HUDEP-2 (cell line): ENCODE results near the gene ABCD4.

Source experiments
- DNase-seq, 76 experiments: peaks; one replicate each; lab custom pipeline; 2025; ENCODE audit not compliant: unreplicated experiment in 76 of 76; lab: John Stamatoyannopoulos, UW

Gene ABCD4

GRCh38 chr14:74238974-74239847 is 63.5 kb downstream of the ABCD4 start, which contains the start of gene VSX2:
TSS of gene VSX2 (plus strand) at chr14:74239449. CDS start at chr14:74239562, 113 bp downstream.
- DNase-seq, result no peak

- no peak for DNase-seq
These were observed 65.3 kb downstream of the ABCD4 start for GRCh38 chr14:74237441-74237840.
